CD4-positive, alpha-beta T cell treated with Interleukin-21 for 1 hour (primary cell): ENCODE data around the gene UPF2.

Source experiments
- DNase-seq: peaks from one replicate; pipeline ENCODE4 v3.0.0-alpha.2; 2020

Gene UPF2

DNA sequence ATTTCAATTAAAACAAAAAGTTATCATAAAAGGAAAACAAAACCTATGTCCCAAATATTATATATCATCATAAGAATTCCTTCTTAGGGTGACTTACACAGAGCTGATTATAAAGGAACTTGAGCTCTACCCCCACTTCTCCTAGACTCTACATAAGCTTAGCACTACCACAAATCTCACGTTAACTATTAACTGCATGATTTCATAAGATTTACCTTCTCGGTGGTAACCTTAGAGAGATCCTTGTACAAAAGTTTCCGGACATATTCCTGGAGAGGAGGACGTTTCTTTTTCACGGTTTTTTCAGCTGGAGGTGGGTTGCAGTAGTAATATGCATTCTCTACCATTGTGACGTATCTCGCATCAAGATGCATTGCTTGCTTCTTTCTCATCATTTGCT lies 83.7 kb downstream of the UPF2 start:
- no peak for DNase-seq

DNA sequence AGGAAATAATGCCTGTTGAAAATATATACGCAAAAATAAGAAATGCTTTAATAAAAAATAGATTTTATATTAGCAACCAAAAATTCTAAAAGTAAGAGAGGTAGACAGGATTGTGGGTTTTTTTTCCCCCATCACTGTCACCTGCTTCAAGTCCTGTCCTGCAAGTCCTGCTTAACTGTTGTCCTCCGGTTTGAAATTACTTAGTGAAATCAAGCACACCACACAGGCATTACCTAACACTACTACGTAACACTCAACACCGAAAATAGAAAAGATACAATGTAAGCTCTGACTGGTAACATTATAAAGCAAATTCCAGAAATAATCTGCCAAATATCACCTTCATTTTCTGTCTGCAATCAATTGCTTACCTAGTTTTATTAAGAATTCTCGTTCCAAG lies 90.9 kb downstream of the UPF2 start:
- no peak for DNase-seq

DNA sequence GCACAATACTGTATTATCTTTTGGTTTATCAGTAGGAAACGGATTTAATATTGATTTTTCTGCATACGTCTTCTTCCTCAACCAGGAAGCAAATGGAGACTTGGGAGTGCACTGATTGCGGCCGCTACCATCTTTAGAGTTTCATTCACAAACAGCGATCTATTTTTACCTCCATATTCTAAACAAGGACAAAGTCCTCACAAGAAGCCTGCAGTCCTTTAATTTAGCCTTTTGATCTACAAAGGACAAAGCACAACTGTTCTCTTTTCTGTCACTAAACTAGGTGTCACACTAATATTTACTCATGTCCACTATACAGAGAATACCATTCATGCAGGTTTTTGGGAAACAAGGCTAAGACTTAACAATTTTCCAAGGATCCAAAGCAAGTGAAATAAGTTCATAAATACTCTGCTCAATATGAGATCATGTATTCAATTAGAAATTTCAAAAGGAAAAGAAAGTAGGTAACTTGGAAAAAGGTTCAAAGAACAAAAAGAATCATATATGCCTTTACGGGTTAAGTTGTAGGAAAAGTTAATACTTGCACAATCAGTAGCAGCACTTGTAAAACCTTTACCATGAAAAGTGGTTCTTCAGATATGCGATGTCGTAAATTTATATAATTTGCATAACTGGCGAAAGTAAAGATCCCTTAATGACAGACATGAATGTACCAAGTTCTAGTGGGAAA lies 92.1 kb downstream of the UPF2 start:
- DNase-seq = no peak

DNA sequence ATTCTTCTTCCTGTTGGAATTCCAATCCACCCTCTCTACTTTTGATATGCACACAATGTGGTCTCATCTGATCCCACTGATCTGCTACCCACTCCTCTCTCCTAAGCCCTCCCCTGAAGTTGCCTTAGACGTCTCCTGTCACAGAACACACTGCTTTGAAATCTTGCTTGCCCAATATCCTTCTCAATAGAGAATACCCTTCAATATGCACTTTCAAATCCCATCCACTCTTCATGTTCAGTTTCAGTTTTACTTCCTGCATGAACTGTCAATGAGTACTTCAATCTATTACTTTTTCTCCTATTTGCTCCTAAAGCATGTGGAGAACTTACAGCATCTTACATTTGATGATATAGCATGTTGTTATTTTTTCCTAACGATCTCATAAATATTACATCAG lies 93.5 kb downstream of the UPF2 start:
- no peak for DNase-seq

DNA sequence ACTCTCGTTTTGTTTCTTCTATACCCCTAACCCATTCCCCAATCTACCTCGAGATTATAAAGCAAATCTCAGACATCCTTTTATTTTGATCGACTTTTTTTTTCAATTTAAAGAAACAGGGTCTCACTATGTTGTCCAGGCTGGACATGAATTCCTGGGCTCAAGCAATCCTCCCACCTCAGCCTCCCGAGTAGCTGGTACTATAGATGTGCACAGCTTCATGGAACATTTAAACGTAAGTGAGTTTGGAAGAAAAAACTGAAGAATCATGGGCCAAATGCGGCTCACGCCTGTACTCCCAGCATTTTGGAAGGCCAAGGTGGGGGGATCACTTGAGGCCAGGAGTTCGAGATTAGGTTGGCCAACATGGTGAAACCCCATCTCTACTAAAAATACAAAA lies 96.0 kb downstream of the UPF2 start:
- no peak for DNase-seq

DNA sequence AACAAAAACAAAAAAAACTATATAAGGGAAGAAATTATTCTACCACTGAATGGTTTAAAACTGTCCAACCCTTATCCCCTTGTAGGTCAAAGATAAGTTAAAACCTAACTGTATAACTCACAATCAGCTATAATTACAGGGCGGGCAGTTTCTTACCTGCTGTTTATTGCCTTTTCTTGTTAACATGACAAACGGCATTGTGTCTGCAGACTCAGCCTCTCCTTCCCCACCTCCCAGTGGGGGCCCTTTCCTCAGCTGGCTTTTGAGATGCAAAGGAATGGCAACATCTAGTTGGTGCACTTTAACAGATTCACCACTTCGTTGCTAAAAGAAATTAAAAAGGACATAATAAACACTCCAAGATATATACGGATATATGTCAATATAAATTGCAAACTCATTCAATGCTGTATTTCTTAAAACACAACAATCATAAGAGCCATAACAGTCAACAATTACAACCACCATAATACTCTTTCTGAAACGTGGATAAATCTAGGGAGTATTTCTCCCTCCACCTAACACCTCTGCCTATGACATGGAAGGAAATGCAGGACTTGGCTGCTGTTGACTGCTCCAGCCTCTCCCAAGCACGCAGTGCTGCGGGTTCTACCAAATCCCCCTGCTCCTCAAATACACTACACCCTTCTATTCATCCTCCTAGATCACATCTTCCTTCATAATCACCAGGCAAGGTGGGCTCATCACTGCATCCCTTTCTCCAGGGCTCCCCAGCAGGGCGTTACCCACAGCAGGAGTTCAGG lies 106.0 kb downstream of the UPF2 start:
- DNase-seq = no peak

DNA sequence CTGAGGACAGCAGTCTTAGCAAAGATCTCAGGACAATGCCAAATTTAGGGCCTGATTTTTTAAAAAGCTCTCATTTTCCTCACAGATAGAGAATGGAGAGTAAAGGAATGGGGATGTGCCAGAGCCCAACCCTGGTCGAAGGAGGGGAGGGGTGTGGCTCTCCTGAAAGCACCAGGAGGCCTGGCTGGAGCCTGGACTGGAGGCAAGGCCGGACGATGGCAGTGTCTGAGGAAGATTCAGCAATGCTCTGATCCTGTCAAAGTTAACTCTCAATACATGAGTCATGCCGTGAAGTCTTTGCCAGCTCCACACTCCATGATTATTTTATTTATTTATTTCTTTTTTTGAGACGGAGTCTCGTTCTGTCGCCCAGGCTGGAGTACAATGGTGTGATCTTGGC lies 108.3 kb downstream of the UPF2 start:
- no peak for DNase-seq

DNA sequence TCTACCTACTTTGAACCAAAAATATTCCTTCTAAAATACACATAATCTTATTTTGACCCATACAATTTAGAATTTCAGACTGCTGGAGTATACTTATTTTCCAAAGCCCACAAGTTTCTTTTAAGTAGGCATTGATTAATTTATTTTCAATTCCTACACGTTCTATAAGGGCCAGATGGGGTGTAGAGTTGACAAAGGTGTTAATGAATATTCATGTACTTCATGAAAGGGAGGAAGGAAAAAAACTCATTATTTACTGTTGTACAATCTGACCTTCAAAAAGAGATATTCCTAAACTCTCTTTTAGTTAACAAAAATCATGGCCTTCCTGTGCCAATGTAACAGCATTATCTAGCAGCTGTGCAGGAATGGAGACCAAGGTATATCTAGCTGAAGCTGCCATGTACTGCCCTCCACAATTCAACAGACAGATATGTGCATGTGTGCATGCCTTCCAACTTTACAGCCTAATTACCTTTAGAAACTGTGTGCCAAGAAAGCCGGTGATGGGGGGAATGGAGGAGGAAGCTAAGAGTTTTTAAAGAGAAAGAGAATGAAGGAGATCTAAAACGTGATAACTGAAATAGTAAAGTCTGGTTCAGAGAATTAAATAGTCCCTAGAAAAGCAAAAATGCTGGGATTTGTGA lies 108.9 kb downstream of the UPF2 start:
- DNase-seq = no peak

DNA sequence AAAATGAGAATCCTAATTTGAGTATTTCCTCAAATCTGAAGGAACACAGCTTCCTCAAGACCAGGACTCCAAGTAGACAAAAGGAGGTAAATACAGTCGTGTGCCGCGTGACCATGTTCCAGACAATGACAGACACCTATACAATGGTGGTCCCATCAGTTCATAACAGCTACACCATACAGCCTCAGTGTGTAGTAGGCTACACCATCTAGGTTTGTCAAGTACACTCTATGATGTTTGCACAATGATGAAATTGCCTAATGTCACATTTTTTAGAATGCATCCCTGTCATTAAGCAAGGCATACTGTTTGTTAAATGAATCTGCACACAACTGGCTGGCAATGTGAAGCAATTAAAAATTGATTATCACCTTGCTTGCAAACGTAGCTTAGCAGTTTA lies 111.6 kb downstream of the UPF2 start:
- DNase-seq = no peak

DNA sequence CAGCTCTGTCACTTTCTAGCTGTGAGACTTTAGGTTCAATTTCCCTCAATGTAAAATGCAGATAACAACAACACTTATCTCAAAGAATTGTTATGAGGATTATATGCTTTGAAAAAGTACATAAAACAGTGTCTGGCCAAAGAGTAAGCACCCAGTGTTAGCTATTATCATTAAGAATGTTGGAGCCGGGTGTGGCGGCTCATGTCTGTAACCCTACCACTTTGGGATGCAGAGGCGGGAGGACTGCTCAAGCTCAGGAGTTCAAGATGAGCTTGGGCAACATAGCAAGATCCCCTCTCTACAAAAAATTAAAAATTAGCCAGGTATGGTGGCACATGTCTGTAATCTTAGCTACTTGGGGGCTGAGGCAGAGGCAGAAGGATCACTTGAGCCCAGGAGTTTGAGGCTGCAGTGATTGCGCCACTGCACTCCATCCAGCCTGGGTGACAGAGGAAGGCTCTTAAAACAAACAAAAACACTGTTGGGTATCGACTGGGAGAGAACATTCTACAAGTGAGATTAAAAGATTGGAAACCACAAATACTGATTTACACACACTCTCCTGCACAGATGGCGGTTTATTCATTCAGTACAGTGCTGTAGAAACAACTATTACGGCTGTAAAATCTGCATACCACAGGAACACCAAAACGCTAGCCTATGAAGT lies 112.2 kb downstream of the UPF2 start:
- DNase-seq = no peak

DNA sequence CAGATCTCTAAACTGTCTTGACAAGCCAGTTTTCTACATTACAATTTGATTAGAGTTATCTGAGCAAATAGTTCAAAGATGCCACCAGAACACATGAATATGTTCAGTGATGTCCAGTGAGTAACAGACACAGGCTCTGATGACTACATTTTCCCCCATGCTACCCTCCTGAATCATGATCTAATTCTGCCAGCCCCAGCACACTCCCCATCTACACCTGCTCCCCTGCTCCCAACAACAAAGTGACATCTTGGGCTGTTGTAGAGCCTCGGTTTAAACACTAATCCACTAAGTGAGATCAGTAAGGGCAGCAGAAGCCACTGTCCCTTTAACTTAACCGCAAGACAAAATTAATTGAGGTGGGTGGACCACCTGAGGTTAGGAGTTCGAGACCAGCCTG lies 114.9 kb downstream of the UPF2 start:
- DNase-seq = no peak

DNA sequence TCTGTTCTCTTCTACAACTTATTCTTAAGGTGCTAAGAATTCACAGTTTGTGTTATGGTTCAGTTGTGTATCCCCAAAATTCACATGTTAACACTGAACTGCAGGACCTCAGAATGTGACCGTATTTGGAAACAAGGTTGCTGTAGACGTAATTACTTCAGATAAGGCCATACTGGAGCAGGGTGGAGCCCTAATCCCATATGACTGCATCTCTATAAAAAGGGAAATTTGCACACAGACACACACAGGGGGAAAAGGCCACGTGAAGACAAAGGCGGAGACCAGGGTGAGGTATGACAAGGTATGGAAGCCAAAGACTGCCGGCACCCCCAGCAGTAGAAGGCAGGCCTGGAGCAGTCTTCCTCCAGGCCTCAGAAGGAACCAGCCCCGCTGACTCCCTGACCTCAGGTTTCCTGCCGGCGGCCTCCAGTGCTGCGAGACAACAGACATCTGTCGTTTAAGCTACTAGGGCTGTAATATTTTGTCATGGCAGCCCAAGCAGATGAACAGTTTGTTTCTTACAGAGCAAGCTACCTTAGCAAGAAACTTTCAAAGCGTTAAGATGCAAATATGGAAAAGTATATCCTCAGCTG lies 120.7 kb downstream of the UPF2 start:
- DNase-seq = no peak

DNA sequence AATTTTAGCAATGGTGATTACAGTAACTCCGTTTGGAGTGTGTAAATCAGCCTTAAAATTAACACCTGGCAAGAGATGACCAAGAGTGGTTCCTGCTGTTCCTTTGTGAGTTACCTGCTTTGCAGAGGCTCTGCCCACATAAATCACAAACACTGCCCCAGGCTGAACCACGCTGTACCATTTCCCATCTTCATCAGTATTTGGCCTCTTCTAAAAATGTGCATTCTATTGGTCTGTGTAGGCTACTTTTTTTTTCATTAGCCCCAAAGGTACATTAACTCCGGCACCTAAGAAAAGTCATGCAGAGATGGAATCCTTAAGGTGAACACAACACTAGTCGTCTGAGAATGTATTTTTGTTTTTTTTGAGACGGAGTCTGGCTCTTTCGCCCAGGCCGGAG lies 123.3 kb downstream of the UPF2 start:
- no peak for DNase-seq

DNA sequence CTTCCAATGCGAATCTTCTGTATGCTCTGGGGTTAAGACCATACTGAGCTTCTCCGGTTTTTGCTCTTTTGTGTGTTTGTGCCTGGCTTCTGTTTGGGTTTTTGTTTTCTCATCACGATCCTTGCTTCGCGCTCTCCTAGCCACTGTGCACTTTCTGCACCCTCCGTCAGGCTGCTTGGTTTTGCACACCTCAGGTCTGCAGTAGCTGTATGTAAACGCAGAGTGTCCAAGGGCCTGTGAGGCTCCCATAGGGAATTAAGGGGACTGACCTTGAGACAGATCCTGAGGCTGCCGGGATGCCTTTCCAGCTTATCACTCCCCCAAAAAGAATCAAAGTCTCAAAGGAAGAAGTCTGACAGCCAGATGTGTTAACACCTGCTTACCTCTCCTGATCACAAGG lies 124.2 kb downstream of the UPF2 start:
- no peak for DNase-seq

DNA sequence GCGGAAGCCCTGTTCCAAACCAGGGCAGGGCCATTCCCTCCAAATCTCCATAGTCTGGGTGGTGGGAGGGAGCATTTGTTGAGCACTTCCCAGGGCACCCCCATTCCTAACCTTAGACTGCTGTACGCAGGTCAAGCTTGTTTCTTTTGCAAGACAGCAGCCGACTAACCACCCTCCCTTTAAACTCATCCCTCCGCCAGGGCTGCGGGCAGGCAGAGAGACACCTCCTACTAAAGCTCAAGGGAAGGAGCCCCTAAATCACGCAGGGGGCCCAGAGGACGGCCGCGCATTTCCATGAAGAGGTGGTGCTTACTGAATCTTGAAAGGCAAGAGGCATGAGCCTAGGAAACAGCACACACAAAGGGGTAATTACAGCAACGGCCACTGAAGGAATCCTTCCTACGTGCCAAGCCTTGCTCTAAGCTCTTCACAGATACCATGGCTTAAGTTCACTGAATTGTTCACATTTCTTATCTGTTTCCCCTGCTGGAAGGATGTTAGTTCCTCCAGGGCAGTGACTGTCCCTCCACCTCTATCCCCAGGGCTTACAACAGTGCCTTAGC lies 129.4 kb downstream of the UPF2 start:
- DNase-seq = no peak

DNA sequence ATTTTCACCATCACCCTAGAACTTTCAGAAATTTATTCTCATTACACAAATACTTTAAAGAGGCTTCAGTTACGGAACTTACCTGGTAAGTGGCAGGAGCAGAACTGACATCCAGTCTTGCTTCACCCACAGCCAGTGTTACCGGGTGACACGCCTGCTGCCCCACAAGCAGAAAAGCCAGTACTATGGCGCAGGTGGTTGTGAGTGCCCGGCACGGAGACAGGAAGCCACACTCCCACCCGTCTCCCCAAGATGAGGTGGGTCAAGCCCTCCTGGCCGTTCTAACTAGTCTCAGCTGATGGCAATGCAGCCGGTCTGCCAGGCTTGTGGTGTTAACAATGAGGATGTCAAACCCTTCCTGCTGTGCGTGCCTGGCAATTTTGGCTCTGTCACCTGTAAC lies 132.5 kb downstream of the UPF2 start:
- no peak for DNase-seq

DNA sequence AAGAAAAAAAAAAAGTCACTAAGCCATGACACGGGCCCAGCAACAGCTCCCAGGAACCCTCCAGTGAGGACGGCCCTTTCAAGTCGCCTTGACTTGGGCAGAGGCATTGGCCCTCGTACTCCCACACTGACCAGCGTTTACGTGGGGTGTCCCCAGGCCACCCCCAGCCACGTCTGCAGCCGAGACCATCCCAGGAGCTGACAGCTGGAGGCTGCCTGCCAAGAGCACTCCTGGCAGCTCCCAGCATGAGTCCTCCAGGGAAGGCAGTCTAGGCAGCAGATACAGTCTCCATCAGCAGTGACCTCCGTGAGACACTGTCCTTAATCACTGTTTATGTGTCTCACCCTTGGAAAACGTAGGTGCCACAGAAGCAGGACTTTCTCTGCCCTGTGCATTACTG lies 133.0 kb downstream of the UPF2 start:
- no peak for DNase-seq

DNA sequence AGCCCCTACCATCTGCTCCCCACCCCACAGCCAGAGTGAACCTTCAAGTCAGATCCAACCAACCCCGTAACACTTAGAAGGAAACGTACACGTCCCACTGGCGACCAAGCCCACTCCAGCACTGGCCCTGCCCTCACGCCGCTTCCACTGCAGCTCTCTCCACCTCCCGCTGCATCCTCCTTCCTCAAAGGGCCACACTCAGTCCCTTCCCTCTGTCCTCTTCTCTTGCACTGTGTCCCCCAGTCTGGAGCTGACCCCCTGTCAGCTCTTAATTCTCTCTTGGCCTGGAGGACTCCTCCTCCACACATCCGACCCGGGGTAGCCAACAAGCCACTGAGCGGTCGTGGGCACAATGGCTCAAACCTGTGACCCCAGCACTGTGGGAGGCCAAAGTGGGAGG lies 133.6 kb downstream of the UPF2 start:
- DNase-seq = no peak

DNA sequence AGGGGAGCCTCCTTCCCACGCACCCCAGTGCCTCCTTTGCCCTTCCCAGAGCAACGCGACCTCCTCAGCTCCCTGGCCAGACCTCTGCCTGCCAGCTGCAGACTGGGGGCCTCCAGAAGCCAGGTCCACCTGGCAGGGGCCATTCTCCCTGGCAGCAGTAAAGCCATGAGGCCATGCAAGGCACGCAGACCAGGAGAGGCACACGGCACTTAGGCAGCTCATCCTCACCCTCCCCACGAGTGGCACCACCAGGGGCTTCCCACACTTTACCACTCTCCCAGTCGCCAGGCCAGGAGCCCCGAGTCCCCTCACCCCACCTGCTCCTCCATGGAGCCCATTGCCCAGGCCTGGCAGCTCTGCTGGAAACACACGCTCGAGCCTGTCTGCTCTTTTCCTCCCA lies 134.1 kb downstream of the UPF2 start:
- DNase-seq = no peak

DNA sequence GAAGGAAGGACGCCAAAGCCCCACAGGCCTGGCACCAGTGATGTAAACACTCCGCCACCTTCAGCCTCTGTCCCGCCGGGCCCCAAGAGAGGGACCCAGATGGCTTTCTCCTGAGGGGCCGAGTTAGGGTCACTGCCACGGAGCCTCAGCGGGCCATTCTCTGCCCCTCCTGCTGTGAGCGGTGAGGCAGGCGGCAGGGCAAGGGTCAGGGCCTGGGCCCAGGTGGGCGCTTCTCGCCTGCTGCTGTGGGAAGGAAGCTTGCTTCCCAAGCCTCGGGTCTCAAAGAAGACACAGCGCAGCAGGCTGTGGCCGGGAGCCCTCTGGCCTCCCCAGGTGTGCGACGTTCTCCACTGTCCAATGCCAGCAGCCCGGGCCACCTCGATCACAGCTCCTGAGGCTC lies 134.7 kb downstream of the UPF2 start:
- DNase-seq = no peak

DNA sequence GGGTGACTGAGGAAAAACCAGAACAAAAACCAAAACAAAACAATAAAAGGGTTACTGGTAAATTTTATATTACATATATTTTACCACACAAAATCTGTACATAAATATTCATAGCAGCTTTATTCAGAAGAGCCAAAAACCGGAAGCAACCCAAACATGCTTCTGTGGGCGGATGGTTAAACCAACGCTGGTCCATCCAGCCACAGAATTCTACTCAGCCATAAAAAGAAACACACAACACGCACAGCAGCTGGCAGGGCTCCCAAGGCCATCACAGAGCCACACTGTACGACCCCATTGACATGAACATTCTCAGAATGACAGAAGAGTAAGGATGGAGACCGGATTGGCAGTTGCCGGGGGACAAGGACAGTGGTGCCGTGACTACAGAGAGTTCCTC lies 135.9 kb downstream of the UPF2 start:
- DNase-seq = no peak

DNA sequence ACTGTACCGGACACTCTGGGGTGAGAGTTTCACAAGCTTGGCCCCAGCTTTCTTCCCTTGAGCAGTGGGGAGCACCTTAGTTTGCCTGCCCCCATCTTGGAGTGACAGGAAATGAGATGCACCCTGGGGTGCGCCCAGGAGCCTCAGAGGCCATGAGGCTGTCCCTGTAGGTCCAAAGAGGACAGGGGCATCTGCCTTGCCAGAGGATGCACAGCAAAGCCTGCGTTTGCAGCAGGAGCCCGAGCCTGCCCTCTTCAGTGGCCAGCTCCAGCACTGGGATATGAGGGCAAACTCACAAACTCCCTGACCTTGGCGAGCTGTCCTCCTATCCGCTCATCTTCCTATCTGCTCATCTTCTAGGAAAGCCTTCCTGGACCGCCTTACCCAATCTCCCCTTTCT lies 140.0 kb downstream of the UPF2 start:
- no peak for DNase-seq

DNA sequence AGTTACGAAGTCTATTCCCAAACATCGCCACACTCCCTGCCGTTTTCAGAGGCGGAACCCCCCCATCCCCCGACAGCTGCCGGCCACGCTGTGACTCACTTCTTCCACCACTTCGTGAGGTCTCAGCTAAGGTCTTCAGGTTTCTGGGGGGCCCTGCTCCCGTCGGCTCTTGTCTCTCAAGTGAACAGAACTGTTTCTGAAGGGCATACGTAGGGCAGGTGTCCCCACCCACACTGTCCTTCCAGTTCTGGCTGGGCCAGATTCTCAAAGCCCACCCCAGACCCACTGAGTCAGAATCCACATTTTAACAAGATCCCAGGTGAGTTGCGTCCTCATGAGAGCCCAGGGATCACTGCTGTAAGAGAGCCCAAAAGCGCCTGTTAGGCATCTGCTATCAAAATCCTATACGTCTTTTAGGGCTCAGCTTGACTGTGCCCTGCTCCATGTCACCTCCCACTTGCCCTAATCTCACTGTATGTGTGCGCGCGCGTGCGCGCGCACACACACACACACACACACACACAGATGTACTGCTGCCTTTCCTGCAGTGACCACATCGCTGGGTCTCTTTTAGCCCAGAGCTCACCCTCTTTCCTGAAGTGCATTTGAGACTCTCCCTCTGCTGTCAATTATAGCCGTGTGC lies 140.7 kb downstream of the UPF2 start:
- no peak for DNase-seq
